Epithelial cell of esophagus (primary cell): Measurements from ENCODE around the gene SQSTM1.

Experiments
- DNase-seq: peaks from one replicate; pipeline ENCODE4 v3.0.0; 2010; ENCODE audit warnings: low read depth
- H3K4me3 ChIP-seq: 2 replicates; pipeline ENCODE4 v1.5.1; 2011; ENCODE audit warnings: mild to moderate bottlenecking, low read length, control low read depth
- CTCF ChIP-seq: IDR thresholded peaks from 2 replicates; pipeline ENCODE4 v1.5.1; 2011; ENCODE audit warnings: low read depth, mild to moderate bottlenecking, low read length, control low read depth, inconsistent platforms; ENCODE audit not compliant: insufficient read depth; ENCODE audit errors: missing control alignments

The SQSTM1 gene

GRCh38 chr5:179820483-179821297 lies at the start of gene SQSTM1:
TSS of gene SQSTM1 (plus strand) at chr5:179820905. CDS start at chr5:179820937, 32 bp downstream.
- peak within 1 kb of the TSS; percentile 73 for H3K4me3 ChIP-seq
- TF ChIP-seq CTCF: no peak

GRCh38 chr5:179771311-179771895 lies 49.3 kb upstream of the SQSTM1 start:
- no peak overlapping the region for H3K4me3 ChIP-seq
- TF ChIP-seq CTCF: no peak
- no peak for DNase-seq

More at GRCh38 chr5:179820483-179821297, at the start of gene SQSTM1:
- peak; percentile 81 for DNase-seq

GRCh38 chr5:179772351-179772750 lies 48.4 kb upstream of the SQSTM1 start:
- DNase-seq: no peak
- TF ChIP-seq CTCF: no peak

GRCh38 chr5:179773686-179774040 lies 47.0 kb upstream of the SQSTM1 start:
- no peak overlapping the region for H3K4me3 ChIP-seq
- TF ChIP-seq CTCF: no peak
- no peak for DNase-seq

More at GRCh38 chr5:179772351-179772750, 48.4 kb upstream of the SQSTM1 start:
- H3K4me3 ChIP-seq: no peak overlapping the region

- no peak for DNase-seq
- TF ChIP-seq CTCF: no peak
- no peak overlapping the region for H3K4me3 ChIP-seq
These were observed 46.3 kb upstream of the SQSTM1 start for GRCh38 chr5:179774442-179774841.

GRCh38 chr5:179776411-179776938 lies 44.2 kb upstream of the SQSTM1 start:
- no peak overlapping the region for H3K4me3 ChIP-seq
- no peak for DNase-seq
- TF ChIP-seq CTCF: no peak
